Skin epidermis (tissue), 12 donors: Measurements from ENCODE around the gene SURF1.
A peak's percentile ranks its signal among the peaks of the same experiment; 100 is the strongest.
"Not testable (repeated sequence)": the region's sequence is repeated elsewhere in the genome, so short reads cannot be mapped to it uniquely, and the experiment has no call there.

Experiments
- H3K27ac ChIP-seq, 21 experiments: fragments of 200-600 bp; sonication (generic) in 11 of 21; one replicate each; pipeline ENCODE4 v1.5.0; 2020; ENCODE audit warnings: mild to moderate bottlenecking in 3 of 21, inconsistent platforms in 2 of 21, moderate library complexity in 2 of 21
- H3K4me3 ChIP-seq, 7 experiments: fragments of 200-600 bp; sonication (generic) in 2 of 7; one replicate each; pipeline ENCODE4 v1.5.0; 2020; ENCODE audit warnings: inconsistent platforms in 2 of 7, mild to moderate bottlenecking in 2 of 7, moderate library complexity in 1 of 7

The SURF1 gene

DNA sequence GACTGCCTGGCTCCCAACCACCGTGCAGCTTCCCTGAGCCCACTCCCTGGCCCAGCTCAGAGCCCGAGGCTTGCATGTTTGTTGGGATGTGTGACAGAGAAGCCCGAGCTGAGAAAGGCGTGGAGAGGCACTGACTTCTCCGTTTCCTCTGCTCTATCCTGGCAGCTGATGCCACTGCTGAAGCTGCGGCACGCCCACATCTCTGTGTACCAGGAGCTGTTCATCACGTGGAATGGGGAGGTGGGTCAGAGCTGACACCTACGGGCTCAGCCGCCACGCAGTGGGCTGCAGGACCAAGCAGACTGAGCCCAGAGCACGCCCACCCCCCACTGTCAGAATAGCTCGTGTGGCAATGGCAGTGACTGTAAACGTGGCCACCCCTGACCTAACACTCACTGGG is 29.2 kb upstream of the SURF1 start:
- Histone ChIP-seq H3K27ac (no peak overlapping the region), H3K4me3 (no peak overlapping the region)

DNA sequence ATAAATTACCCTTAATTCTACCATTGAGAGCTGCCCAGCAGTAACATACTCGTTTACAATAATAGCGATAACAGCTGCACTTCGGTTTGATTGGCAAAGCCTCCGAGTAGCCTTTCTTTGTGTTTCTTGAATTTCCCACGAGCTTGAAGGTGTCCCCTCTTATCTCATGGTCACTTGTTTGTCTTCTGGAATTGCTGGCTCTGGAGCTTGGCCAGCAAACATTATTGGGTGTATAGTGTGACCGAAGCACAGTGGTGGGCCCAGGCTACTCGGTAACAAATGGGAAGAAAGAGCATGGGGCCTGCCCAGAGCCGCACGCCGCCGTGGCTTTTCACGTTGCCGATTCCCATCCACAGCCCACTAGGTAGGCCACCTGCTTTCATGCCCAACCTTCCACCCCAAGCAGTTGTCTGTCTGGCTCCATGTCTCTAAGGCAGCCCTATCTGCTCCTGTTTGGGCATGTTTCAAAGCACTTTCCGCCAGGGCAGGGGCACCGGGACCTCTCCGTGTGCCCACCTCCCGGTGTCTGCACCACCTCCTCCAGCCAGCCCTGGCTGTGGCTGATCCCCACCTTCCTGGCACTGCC is 28.5 kb upstream of the SURF1 start:
- no peak overlapping the region for H3K4me3 ChIP-seq

DNA sequence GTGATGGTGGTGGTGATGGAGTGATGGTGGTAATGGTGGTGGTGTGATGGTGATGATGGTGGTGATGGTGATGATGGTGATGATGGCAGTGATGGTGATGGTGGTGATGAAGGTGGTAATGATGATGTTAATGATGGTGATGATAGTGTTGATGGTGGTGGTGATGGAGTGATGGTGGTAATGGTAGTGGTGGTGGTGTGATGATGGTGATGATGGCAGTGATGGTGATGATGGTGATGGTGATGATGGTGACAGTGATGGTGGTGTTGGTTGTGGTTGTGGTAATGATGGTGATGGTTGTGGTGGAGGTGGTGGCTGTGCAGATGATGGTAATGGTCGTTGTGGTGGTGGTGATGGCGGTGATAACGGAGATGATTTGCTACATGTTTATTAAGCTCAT is 27.2 kb upstream of the SURF1 start:
- H3K4me3 ChIP-seq: no peak overlapping the region
- H3K27ac ChIP-seq: no peak overlapping the region

More for the DNA sequence above, 28.5 kb upstream of the SURF1 start:
- no peak overlapping the region for H3K27ac ChIP-seq

DNA sequence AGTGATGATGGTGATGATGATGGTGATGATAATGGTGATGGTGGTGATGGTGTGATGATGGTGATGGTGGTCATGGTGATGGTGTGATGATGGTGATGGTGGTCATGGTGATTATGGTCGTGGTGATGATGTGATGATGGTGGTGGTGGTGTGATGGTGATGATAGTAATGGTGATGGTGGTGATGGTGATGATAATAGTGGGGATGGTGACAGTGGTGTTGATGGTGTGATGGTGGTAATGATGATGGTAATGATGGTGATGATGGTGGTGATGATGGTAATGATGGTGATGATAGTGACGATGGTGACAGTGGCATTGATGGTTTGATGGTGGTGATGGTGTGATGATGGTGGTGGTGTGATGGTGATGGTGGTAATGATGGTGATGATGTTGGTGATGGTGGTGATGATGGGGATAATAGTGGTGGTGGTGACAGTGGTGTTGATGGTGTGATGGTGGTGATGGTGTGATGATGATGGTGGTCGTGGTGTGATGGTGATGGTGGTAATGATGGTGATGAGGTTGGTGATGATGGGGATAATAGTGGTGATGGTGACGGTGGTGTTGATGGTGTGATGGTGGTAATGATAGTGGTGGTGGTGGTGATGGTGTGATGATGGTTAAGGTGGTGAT is 26.3 kb upstream of the SURF1 start:
- no peak overlapping the region for H3K4me3 ChIP-seq
- no peak overlapping the region for H3K27ac ChIP-seq

DNA sequence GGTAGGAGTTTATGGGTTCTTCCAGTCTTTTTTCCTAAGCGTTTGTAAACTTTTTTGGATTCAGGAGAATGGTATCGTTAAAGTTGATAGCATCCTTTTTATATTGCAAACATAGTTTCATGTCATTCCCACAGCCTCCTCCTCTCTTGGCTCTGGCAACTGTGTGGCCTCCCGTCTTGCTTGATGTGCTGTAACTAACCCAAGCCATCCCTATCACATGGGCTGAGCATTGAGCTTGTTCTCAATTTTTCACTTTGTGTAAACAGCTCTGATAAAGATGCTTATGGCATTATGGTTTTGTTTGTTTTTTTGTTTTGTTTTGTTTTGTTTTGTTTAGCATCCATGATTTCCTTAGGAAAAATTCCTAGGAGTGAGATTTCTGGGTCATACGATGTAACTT is 24.4 kb upstream of the SURF1 start:
- Histone ChIP-seq H3K27ac (no peak overlapping the region), H3K4me3 (no peak overlapping the region)

DNA sequence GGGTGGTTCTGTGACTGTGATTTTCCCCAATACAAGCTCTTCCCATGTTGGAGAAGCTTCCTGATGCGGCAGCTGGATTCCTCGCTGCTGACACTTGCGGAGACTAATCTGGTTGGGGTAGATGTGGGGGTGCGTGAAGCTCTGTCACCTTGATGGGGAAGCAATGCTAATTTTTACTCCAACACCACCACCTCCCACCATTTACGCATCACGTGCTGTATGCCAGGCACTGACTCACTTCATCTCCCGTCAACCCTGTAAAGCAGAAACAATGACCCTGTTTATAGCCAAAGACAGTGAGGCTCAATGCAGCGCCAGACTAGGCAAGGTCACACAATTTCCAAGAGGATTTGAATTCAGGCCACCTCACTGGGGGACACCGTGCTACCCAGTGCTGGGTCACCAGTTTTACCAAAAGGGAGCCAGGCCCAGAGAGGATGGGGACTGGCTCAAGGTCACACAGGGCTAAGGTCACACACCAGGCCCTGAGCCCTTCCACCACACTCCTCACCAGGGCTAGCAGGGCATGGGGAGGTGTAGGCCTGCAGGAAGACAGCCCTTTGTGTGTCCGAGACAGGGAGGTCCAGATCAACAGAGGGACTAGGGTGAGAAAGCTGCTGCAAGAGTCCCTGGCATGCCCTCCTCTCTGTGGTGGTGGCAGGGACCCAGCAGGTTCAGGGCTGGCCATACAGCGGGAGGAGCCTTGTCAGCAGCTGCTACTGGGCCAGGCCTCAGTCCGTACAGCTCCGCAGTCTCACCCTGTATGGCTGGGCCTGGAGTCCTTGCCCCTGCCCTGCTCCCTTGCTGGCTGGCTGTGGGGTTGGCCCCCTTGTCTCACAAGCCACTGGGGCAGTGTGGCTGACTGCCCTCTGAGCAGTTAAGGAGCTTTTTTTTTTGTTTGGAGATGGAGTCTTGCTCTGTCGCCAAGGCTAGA is 23.1 kb upstream of the SURF1 start:
- Histone ChIP-seq H3K4me3 (no peak overlapping the region), H3K27ac (peak overlapping the region in 3 of 21 experiments; percentile 11 to 55 (median 27))

DNA sequence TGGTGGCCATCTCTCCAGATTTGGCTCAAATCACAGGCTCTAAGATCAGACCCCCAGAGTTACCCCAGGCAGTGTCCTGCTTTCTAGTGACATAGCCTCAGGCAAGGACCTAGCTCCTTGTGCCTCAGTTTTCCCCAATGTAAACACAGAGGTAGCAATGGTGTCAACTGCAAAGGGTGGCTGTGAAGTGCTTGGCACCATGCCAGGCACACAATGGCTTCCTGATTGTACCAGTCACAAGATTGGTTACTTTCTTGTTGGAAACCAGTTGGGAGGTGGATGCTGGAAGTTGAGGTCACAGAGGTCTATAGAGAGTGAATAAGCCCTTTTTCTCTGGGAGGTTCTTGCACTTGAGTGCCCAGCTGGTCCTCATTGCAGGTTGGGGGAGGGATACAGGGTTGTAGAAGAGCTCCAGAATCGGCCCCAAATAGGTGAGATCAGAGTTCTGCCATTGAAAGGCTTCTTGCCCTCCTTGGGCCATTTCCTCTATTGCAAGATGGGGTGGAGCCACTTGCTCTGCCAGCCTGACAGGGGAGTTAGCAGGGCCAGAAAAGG is 22.2 kb upstream of the SURF1 start:
- H3K4me3 ChIP-seq: no peak overlapping the region
- peak overlapping the region in 8 of 21 experiments; percentile 11 to 69 (median 48) for H3K27ac ChIP-seq

DNA sequence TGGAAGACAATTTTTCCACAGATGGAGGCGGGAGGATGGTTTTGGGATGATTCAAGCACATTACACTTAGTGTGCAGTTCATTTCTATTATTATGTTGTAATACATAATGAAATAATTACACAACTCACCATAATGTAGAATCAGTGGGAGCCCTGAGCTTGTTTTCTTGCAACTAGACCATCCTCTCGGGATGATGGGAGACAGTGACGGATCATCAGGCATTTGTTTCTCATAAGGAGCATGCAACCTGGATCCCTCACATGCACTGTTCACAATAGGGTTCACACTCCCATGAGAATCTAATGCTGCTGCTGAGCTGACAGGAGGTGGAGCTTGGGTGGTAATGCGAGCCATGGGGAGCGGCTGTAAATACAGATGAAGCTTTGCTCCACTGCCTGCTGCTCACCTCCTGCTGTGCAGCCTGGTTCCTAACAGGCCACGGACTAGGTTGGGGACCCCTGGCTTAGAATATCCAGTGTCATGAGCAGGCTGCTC is 21.5 kb upstream of the SURF1 start:
- no peak overlapping the region for H3K4me3 ChIP-seq
- H3K27ac ChIP-seq: peak overlapping the region in 8 of 21 experiments; percentile 27 to 69 (median 50)

DNA sequence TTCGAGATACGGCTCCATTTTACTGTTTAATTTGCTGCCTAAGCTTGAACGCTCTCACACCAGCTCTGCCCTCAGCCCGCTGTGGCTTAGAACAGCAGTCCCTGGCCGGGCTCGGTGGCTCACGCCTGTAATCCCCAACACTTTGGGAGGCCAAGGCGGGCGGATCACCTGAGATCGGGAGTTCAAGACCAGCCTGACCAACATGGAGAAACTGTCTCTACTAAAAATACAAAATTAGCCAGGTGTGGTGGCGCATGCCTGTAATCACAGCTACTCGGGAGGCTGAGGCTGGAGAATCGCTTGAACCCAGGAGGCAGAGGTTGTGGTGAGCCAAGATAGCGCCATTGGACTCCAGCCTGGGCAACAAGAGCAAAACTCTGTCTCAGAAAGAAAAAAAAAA is 21.0 kb upstream of the SURF1 start:
- H3K4me3 ChIP-seq: not testable (repeated sequence)
- H3K27ac ChIP-seq: peak overlapping the region in 7 of 21 experiments; percentile 4 to 93 (median 45)

DNA sequence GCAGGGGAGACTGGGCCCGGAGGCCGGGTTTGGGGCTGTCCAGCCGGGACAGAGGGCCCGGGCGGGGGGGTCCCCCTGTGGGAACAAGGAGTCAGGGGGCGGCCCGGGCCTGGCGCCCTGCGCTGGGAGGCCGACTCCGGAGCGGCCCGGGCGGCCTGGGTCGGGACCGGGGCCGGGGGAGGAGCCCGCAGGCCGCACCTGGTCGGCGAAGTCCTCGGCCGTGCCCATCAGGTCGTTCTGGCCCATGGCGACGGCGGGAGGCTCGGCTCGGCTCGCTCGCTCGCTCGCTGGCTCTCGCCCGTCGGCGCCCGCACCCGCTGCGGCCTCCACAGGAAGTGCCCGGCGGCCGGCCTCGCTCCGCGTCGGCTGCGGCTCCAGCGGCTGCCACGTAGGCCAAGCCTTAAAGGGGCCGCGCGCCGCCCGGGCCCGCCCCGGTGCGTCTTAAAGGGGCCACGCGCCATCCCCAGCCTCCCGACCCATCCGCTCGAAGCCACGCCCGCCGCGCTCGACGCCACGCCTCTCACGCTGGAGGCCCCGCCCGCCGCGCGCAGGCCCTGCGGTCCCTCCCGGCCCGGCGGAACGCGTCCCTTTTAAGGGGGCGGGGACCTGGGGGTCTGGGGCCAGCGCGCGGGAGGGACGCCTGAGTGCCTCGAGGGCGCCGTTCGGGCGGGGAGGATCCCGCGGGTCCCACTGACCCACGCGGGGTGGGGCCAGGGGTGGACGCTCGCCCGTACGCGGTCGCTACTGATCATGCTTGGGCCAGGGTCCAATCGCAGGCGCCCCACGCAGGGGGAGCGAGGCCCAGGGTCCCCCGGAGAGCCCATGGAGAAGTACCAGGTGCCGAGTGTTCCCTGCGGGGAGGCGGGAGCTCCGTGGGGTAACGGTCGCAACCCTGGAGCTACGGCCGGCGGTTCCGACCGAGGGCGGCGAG is 19.7 kb upstream of the SURF1 start, which contains the start of the genes STKLD1 and SURF4:
Gene STKLD1 (plus strand): TSS at position 643 of the 931 bp plus-strand sequence. CDS start 108 bp downstream, at position 751.
Gene SURF4 (minus strand): TSS at position 337 of the 931 bp plus-strand sequence. CDS start 91 bp downstream, at position 246.
- Histone ChIP-seq H3K27ac (peak within 1 kb of the TSS; percentile 93 to 100 (median 99)), H3K4me3 (peak within 1 kb of the TSS; percentile 79 to 100 (median 92))

DNA sequence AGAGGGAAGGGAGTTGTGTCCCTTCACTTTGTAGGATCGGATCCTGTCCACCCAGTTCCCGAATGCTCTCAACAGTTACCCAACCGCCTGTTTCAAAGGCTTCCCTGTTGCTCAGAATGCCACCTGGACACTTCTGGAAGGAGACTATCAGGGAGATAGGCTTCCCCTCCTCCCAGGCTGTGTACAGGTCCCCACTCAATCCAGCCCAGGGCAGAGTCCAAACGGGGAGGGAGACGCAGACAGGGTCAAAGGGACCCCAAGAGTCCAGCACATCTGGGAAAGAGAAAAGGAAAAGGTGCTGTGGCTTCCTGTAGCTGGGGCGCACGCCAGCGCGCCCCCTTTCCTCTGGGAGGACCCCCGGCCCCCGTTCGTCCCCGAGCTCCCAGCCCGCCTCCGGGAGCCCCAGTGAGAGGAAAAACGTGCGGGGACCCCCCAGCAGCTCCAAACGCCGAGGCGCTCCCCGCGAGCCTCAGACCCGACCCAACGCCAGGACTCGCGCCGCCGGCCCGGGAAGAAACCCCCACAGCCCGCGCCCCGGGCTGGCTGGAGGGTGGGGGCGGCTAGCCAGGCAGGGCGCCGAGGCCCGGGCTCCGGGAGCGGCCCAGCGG is 18.9 kb upstream of the SURF1 start:
- Histone ChIP-seq H3K27ac (peak overlapping the region; percentile 93 to 100 (median 99)), H3K4me3 (peak overlapping the region; percentile 79 to 100 (median 92))

DNA sequence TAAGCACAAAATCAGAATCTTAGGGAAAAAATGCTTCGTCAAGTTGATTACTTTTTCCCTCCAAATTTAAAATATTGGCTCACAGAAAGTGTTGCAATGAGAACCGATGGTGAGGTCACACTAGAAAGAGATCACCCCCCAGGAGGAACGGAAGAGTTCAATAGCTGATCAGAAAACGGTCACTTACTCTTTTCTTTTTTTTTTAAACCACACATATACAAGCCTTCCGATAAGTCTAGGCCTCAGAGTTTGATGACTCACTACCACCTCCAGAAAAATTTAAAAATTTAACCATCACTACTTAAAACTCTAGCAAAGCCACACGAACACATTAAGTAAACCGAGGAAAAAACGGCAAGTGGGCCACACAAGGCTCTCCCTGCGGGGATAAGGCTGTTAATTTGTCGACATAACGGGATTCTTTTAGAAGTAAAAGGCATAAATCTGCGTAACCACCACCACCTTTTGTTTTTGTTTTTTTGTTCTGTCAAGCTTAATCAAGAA is 18.4 kb upstream of the SURF1 start:
- Histone ChIP-seq H3K4me3 (peak overlapping the region; percentile 79 to 100 (median 92)), H3K27ac (peak overlapping the region in 20 of 21 experiments; percentile 93 to 100 (median 99))

DNA sequence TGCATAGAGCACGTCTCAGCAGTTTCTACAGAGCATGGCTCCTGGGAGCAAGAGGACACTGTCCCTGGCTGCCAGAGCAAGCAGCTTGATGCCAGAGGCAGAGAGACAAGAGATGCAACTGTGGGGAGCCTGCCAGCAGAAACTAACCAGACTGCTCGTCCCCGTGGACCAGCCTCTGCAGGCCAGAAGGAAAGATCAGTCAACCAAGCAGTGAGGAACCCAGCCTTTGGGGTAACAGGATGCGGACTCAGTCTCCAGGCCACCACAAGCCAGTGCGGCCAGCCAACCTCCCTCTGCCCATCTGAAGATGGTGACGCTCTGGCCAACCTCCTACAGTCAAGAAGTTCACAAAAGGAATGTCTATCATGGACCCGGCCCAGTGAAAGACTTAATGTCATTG is 15.9 kb upstream of the SURF1 start:
- Histone ChIP-seq H3K27ac (peak overlapping the region in 15 of 21 experiments; percentile 3 to 85 (median 57)), H3K4me3 (no peak overlapping the region)

DNA sequence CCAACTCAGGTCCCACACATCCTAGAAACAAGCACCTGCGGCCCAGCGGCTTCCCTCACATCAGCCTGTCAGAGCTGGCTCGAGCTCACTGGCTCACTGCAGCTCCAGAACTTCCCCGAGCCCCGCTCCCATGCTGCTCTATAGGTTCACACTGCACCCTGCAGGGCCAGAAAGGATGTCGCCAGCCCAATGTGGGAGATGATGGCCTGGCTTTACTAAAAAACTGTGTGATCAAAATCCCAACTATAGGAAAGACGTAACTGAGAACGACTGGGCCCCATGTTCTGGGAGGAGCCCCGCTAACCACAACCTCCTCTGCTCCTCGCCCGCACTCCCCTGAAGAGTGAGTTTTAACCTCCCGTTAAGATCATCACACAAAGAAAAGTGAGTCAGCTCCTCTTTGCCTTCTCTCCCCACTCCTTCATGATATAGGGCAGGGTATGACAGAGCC is 15.0 kb upstream of the SURF1 start:
- H3K4me3 ChIP-seq: peak overlapping the region in 2 of 7 experiments; percentile 11 to 16
- H3K27ac ChIP-seq: peak overlapping the region in 15 of 21 experiments; percentile 14 to 85 (median 57)

DNA sequence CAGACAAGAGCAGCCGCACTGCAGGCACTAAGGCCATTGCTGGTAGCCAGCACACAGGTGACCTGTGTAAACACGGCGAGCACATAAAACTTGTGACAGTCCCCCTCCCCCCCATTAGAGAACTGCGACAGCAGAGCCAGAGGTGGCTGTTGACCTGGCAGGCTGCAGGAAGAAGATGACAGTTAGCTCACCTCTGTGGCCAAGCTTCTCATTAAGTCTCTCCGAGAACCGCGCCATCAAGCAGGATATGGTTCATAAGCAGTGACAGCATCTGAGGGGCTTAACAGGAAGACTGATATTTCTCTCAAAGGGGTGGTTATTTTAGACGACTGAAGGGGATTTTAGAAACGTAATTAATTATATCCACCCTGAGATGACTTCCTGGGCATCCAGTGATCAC is 14.4 kb upstream of the SURF1 start:
- Histone ChIP-seq H3K27ac (peak overlapping the region in 14 of 21 experiments; percentile 19 to 85 (median 60)), H3K4me3 (no peak overlapping the region)

DNA sequence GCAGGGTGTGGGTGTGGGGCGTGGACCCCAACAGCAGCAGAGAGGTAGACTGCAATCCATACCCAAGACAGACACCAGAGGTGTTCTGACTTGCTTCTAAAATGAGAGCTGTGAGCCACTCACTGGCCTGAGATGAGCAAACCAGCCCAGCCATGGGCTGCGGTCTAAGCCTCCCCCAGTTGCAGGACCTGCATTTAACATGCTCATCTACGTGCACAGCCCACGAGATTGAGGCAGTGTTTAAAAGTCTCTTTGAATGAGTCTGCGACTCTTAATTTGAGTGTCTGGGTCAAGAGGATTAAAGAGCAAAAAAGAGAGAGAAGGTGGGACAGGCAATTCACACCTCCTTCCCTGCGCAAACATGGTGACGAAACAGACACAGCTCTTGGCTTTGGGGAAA is 13.6 kb upstream of the SURF1 start:
- H3K4me3 ChIP-seq: no peak overlapping the region
- peak overlapping the region in 11 of 21 experiments; percentile 18 to 85 (median 70) for H3K27ac ChIP-seq

DNA sequence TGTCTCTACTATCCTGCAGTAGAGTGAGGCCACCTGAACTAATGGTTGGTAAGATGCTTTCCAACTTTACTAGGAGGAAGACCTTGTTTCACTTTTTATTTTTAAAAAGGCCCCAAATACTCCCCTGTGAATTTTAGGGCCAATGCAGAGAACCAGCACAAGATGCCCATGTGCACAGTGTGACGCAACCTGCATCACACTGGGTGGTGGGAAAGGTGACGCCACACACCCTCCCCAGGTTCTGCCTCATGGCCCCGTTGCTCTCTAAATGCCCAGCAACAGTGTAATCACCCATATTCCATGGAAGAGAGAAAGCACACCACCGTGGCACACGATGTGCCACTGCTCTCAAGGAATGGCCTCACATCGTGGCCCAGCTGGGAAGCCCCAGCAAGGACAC is 13.1 kb upstream of the SURF1 start:
- peak overlapping the region in 10 of 21 experiments; percentile 9 to 85 (median 70) for H3K27ac ChIP-seq
- H3K4me3 ChIP-seq: no peak overlapping the region
